Right forelimb (tissue), 1 donor: Measurements from ENCODE around the gene LDAH.

ENCODE experiments used
- DNase-seq: peaks from one replicate; pipeline ENCODE4 v3.0.0-alpha.2; 2018

LDAH gene

DNA sequence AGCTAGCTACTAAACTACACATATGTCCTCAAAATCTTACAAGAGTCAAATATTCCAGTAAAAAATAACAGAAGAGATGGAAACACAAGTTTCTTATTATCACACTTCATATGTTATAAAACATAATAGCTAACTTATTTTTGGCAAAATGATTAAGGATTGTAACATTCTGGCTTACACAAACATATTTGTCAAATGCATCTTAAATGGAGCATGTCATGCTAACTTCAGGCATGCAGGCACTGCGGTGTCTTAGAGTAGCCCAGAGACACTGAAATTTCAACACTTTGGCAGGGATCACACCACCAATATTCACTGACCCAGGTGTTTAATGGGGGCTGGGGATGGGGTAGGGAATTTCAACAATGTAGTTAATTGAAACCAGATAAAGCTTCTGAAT lies 51.6 kb downstream of the LDAH start:
- DNase-seq, result no peak

GRCh38 chr2:20766798-20767644 lies 55.9 kb downstream of the LDAH start:
- no peak for DNase-seq

DNA sequence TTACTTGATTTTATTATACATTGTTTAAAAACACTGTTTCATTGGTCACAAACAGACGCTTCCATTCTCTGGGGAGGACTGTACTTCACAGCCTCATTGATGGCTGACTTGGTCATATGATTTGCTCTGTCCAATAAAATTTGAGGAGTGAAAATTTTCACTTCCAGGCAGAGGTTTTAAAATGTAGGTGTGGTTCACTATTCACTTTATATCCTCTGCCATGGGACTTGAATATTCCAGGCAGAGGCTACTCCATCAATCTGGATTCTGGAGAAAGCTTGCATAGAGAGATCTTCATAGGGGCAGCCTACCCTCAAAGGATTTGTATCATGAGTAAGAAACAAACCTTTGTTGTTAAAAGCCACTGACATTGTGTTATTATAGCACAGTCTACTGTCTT lies 56.7 kb downstream of the LDAH start:
- DNase-seq, result no peak

GRCh38 chr2:20762945-20763683 lies 59.8 kb downstream of the LDAH start:
- no peak for DNase-seq

GRCh38 chr2:20759487-20759886 lies 63.4 kb downstream of the LDAH start:
- DNase-seq, result no peak

GRCh38 chr2:20758997-20759396 lies 63.9 kb downstream of the LDAH start:
- DNase-seq, result no peak

DNA sequence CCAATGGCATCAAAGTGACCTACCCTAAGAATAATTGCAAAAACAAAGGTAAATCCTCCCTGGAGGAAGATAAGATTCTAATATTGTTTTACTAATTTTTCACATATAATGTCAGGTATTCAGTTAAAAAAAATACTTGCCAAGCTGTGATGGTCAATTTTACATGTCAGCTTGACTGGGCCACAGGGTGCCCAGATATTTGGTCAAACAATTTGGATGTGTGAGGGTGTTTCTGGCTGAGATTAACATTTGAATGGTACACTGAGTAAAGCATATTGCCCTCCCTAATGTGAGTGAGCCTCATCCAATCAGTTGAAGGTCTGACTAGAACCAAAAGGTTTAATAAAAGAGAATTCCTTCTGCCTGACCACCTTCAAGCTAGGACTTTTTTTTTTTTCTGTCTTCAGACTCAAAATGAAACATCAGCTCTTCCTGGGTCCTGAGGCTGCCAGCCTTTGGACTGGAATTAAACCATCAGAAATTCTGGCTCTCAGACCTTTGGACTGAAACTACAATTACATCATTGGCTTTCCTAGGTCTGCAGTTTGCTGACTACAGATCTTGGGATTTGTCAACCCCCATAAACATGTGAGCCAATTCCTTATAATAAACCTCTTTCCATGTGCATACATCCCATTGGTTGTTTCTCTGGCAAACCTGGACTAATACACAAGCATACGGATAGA lies 65.4 kb downstream of the LDAH start:
- no peak for DNase-seq

- DNase-seq, result no peak
These were observed 67.6 kb downstream of the LDAH start for GRCh38 chr2:20755132-20755800.

DNA sequence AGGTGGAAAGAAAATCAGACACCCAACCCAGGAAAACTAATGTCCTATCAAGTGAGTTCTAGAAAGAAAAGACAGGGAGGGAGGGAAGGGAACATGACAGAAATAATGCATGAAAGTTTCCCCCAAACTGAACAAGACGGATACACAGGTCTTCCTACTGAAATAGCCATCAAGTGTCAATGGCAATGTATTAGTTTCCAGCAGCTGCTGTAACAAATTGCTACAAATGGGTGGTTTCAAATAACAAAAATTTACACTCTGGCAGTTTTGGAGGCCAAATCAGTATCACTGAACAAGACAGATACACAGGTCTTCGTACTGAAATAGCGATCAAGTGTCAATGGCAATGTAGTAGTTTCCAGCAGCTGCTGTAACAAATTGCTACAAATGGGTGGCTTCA lies 70.6 kb downstream of the LDAH start:
- no peak for DNase-seq

- DNase-seq, result no peak
These were observed 75.6 kb downstream of the LDAH start for GRCh38 chr2:20747317-20747716.

- no peak for DNase-seq
These were observed 76.9 kb downstream of the LDAH start for GRCh38 chr2:20745924-20746555.

DNA sequence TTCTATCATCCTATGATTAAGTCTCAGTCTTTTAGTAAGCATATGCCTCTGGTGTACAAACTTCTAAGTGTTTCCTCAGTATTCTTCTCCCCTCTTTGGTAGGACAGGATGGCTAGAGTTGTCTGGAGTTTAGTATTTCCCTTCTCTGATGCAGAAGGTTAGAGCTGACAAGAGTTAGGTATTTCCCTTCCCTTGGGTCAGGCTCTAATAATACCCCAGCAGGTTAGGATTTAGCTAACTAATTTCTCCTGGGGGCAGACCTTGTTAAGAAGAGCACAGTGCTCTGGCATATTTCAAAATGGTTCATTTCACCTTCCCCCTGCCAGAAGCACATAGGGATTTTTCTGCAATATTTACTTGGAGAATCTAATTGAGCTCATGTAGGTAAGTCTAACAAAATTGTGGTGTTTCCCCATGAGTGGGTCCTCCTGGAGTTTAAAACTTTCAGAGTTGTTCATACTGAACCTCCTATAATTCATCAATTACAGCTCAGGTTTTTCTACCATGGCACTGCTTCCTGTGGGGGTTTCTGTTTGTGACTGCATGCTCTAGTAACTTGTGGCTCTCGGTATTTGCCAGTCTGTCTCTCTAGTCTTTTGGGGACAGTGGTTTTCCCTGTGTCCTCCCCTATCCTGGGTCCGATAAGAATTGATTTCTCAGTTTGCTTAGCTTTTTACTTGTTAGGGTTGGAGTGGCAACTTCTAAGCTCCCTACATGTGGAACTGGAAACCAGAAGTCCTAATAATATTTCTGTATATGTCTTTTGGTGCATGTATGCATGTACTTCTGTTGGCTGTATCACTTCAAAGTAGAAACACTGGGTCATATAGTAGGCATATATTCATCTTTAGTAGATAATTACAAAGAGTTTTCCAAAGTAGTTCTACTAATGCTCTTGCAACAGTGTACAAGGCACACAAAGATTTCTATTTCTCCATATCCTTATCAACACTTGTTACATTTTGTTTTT lies 78.2 kb downstream of the LDAH start:
- DNase-seq, result no peak

GRCh38 chr2:20738772-20739171 lies 84.1 kb downstream of the LDAH start:
- DNase-seq, result no peak

- no peak for DNase-seq
These were observed 85.4 kb downstream of the LDAH start for GRCh38 chr2:20737505-20737904.

DNA sequence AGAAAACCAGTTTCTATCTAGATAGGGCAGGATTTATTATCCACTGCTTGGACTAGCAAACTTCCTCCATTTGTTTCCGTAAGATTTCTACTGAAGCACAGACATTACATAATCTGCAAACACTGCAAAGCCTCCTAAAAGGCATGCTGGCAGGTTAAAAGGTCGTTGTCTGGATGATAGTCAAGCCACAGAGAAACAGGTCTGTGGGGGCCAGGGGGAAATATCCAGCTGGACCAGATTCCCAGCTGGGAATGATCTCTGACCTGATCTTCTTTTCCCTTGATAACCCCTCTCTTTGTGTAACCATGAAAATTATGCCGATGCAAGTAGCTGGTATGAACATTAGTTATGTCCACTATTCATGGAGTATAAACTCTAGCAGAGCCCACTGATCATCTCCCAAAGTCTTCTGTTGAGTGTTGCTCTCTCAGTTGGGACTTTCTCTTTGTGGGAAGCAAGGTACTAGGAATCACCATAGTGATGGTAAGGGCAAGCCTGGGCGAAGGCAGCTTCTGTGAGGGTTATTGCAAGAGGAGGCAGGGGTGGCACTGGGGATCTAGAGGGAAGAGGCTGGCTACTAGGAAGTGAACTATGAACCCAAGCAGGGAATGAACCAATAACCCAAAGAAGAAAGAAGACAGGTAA lies 94.7 kb downstream of the LDAH start:
- no peak for DNase-seq

- no peak for DNase-seq
These were observed 96.0 kb downstream of the LDAH start for GRCh38 chr2:20726913-20727312.

- DNase-seq, result no peak
These were observed 97.1 kb downstream of the LDAH start for GRCh38 chr2:20725782-20726181.

GRCh38 chr2:20724500-20725053 lies 98.3 kb downstream of the LDAH start:
- no peak for DNase-seq

DNA sequence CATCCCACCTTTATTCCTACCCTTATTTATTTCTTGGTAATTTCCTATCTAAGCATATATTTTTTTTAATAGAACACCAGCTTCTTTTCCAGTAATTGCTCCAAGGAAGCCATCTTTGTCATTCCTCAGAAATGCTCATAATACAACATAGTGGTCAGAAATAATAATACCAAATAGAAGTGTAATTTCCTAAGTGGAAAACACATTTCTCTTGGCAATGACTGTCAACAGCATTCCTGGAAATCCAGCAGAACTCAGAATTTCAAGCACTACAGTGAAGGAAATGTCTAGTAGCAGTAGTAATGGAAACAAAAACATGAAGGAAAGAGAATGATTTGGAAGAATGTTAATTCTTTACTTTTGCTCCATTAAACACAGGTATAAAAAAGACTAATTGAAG lies 99.4 kb downstream of the LDAH start:
- no peak for DNase-seq

DNA sequence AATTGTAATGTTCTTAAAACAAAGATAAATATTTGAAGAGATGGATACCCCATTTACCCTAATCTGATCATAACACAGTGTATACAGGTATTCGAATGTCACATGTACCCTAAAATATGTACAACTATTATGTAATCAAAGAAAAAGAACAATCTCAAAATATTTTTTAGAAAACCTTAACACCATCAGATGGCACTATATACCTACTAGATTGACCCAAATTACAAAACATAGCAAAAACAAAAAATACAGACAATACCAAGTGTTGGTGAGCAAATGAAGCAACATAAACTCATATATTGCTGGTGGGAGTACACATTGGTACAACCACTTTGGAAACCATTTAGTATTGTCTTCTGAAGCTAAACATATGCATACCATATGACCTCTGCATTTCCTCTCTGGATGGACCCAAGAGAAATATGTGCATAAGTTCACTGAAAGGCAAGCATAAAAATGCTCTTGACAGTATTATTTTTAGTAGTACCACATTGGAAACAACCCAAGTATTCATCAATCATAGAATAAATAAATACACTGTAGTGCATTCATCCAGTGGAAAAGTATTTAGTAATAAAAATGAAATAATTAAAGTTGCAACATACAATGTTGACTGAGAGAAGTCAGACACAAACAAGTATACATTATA lies 100.2 kb downstream of the LDAH start:
- no peak for DNase-seq
